Ascending aorta (tissue), 2 donors: ENCODE data around the gene ZNF195. TPM values are rescaled to one million over a fixed set of nuclear protein-coding genes. Genes with fewer than 3 reads are reported as not detected.

Experiments
- DNase-seq, 2 donors: peaks; one replicate each; pipeline ENCODE4 v3.0.0-alpha.2; 2019; ENCODE audit warnings: low spot score in 2 of 2
- H3K27ac ChIP-seq, 2 donors: fragments of 200-600 bp; sonication (generic); one replicate each; pipeline ENCODE4 v1.5.1; 2016 to 2017; ENCODE audit warnings: mild to moderate bottlenecking in 1 of 2
- H3K27me3 ChIP-seq: fragments of 200-600 bp; sonication (generic); one replicate; pipeline ENCODE4 v1.5.1; 2017
- H3K36me3 ChIP-seq, 2 donors: fragments of 200-600 bp; sonication (generic); one replicate each; pipeline ENCODE4 v1.5.1; 2016
- H3K4me1 ChIP-seq, 2 donors: fragments of 200-600 bp; sonication (generic); one replicate each; pipeline ENCODE4 v1.5.1; 2016 to 2017; ENCODE audit warnings: mild to moderate bottlenecking in 1 of 2
- H3K4me3 ChIP-seq, 2 donors: fragments of 200-600 bp; sonication (generic); one replicate each; pipeline ENCODE4 v1.5.1; 2016 to 2017; ENCODE audit warnings: mild to moderate bottlenecking in 1 of 2
- H3K9me3 ChIP-seq, 2 donors: fragments of 200-600 bp; sonication (generic); one replicate each; pipeline ENCODE4 v1.5.1; 2016
- CTCF ChIP-seq, 3 experiments: fragments of 200-600 bp in 2 of 3; fragments of 450-650 bp in 1 of 3; sonication (generic) in 2 of 3; IDR thresholded peaks; one replicate each; pipeline ENCODE4 v1.5.1; 2016 to 2019; ENCODE audit warnings: antibody characterized with exemption in 3 of 3, mild to moderate bottlenecking in 1 of 3, moderate library complexity in 1 of 3
- intact Hi-C: fragments of 100-400 bp; cut with DNase I; formaldehyde crosslinking; loops from one replicate; pipeline ENCODE4 v1.15.1; 2023
- total RNA-seq: library from RNA; depleted of rRNA; stranded (reverse); fragments of >200 nt; gene quantifications from one replicate; pipeline ENCODE4 v1.1.0, GENCODE V29; 2016

The ZNF195 gene
- total RNA-seq, 1 donor from 2014 or later = 1.3 TPM

GRCh38 chr11:3353066-3353465, 25.9 kb downstream of the ZNF195 start:
- peaks cover 8 to 31% of the 10 kb centered on the region in 2 donors for H3K9me3 ChIP-seq
- H3K36me3 ChIP-seq = peaks cover 0 to under 1% of the 10 kb centered on the region in 2 donors
- H3K27ac ChIP-seq = no peak overlapping the region
- H3K4me1 ChIP-seq = no peaks in the 10 kb centered on the region
- no peak overlapping the region for H3K4me3 ChIP-seq
- no peak for TF ChIP-seq CTCF (IDR thresholded peaks at IDR 0.05)
- no peak for DNase-seq
- intact Hi-C loops = no loop called here
- H3K27me3 ChIP-seq = no peaks in the 10 kb centered on the region

GRCh38 chr11:3347127-3347526, 31.8 kb downstream of the ZNF195 start:
- Histone ChIP-seq H3K9me3 (peaks cover 0 to 12% of the 10 kb centered on the region in 2 donors), H3K27me3 (no peaks in the 10 kb centered on the region), H3K4me3 (no peak overlapping the region), H3K36me3 (no peaks in the 10 kb centered on the region), H3K27ac (no peak overlapping the region), H3K4me1 (no peaks in the 10 kb centered on the region)
- intact Hi-C loops = no loop called here
- DNase-seq = no peak
- no peak for TF ChIP-seq CTCF (IDR thresholded peaks at IDR 0.05)

- peaks cover 0 to 12% of the 10 kb centered on the region in 2 donors for H3K9me3 ChIP-seq
- H3K4me1 ChIP-seq = no peaks in the 10 kb centered on the region
- H3K4me3 ChIP-seq = no peak overlapping the region
- TF ChIP-seq CTCF (IDR thresholded peaks at IDR 0.05) = no peak
- no peak for DNase-seq
- no peaks in the 10 kb centered on the region for H3K27me3 ChIP-seq
- intact Hi-C loops = no loop called here
- H3K27ac ChIP-seq = no peak overlapping the region
- no peaks in the 10 kb centered on the region for H3K36me3 ChIP-seq
These were observed 32.4 kb downstream of the ZNF195 start for GRCh38 chr11:3346587-3346986.

- Histone ChIP-seq H3K36me3 (no peaks in the 10 kb centered on the region), H3K27me3 (no peaks in the 10 kb centered on the region), H3K27ac (no peak overlapping the region), H3K4me1 (no peaks in the 10 kb centered on the region), H3K9me3 (peaks cover 0 to 12% of the 10 kb centered on the region in 2 donors), H3K4me3 (no peak overlapping the region)
- no peak for TF ChIP-seq CTCF (IDR thresholded peaks at IDR 0.05)
- DNase-seq = no peak
- intact Hi-C loops = no loop called here
These were observed 33.2 kb downstream of the ZNF195 start for GRCh38 chr11:3345736-3346135.

GRCh38 chr11:3344327-3345174, 34.4 kb downstream of the ZNF195 start:
- peaks cover 0 to 12% of the 10 kb centered on the region in 2 donors for H3K9me3 ChIP-seq
- intact Hi-C loops = no loop called here
- TF ChIP-seq CTCF (IDR thresholded peaks at IDR 0.05) = no peak

More at GRCh38 chr11:3344327-3345174, 34.4 kb downstream of the ZNF195 start:
- H3K27ac ChIP-seq = no peak overlapping the region
- no peak for DNase-seq
- H3K27me3 ChIP-seq = no peaks in the 10 kb centered on the region
- no peaks in the 10 kb centered on the region for H3K36me3 ChIP-seq
- no peaks in the 10 kb centered on the region for H3K4me1 ChIP-seq
- no peak overlapping the region for H3K4me3 ChIP-seq
